NT2/D1 (cell line): ENCODE data around the gene RILP.

Experiments used
- DNase-seq: peaks from one replicate; pipeline ENCODE4 v3.0.0-alpha.2; 2011; ENCODE audit warnings: low read depth, low spot score
- H3K27me3 ChIP-seq: 2 replicates; pipeline ENCODE4 v1.6.0; 2011; ENCODE audit warnings: mild to moderate bottlenecking; ENCODE audit not compliant: insufficient read length, insufficient read depth
- H3K36me3 ChIP-seq: 2 replicates; pipeline ENCODE4 v1.6.1; 2011; ENCODE audit warnings: mild to moderate bottlenecking, low read length, mixed read lengths; ENCODE audit not compliant: insufficient read depth, insufficient read length
- H3K4me1 ChIP-seq: 2 replicates; pipeline ENCODE4 v1.5.1; 2011; ENCODE audit not compliant: insufficient read depth, insufficient read length
- H3K4me3 ChIP-seq: 2 replicates; pipeline ENCODE4 v1.5.1; 2011; ENCODE audit warnings: low read depth; ENCODE audit not compliant: insufficient read length
- H3K9ac ChIP-seq: 2 replicates; pipeline ENCODE4 v1.6.0; 2011; ENCODE audit warnings: low read depth; ENCODE audit not compliant: insufficient read length
- H3K9me3 ChIP-seq: 2 replicates; pipeline ENCODE4 v1.5.1; 2011; ENCODE audit warnings: mild to moderate bottlenecking, low read length; ENCODE audit not compliant: insufficient read depth
- SUZ12 ChIP-seq: IDR thresholded peaks from 2 replicates; pipeline ENCODE4 v1.6.1; 2011; ENCODE audit not compliant: insufficient read length, insufficient read depth; ENCODE audit errors: extremely low read depth
- YY1 ChIP-seq: IDR thresholded peaks from 2 replicates; pipeline ENCODE4 v1.6.1; 2011; ENCODE audit not compliant: insufficient read length, insufficient read depth
- ZNF274 ChIP-seq: IDR thresholded peaks from 2 replicates; pipeline ENCODE4 v1.6.1; 2011; ENCODE audit warnings: mild to moderate bottlenecking, low read depth, low read length

Gene RILP

DNA sequence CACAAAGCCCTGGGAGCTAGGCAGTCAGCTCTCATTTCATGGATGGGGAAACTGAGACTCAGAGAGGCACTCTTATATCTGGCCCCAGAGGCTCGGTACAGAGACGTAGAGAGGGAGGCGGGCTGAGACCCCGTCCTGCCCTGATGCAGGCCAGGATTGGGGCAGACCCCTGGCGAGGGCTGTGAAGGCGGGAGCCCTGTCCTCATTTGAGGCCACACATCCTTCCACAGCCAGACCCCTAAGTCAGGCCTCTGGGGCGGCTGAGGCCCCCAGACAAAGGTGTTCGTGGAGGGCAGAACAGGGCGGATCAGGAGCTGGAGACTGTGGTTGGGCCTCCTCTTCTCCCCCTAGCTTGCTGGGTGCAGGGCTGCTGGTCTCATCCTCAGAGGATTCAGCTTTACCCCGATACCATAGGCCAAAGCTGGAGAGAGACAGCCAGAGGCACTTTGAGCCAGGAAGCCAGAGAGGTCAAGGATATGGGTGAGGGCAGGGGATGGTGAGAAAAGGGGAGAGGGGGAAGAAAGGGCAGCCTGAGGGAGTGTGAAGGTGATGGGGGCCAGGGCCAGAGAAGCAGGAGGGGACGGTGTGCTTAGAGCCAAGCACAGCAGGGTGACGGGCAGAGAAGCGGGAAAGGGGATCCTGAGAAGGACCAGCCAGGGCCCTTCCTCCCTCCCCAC, 3.3 kb downstream of the RILP start:
- Histone ChIP-seq H3K9me3 (no peaks in the 10 kb centered on the region), H3K4me1 (peaks cover 22% of the 10 kb centered on the region), H3K9ac (peak overlapping the region; percentile 50), H3K36me3 (peaks cover 17% of the 10 kb centered on the region), H3K4me3 (no peak overlapping the region), H3K27me3 (peaks cover 19% of the 10 kb centered on the region)
- no peak for DNase-seq
- TF ChIP-seq ZNF274 (no peak), YY1 (no peak), SUZ12 (no peak)

DNA sequence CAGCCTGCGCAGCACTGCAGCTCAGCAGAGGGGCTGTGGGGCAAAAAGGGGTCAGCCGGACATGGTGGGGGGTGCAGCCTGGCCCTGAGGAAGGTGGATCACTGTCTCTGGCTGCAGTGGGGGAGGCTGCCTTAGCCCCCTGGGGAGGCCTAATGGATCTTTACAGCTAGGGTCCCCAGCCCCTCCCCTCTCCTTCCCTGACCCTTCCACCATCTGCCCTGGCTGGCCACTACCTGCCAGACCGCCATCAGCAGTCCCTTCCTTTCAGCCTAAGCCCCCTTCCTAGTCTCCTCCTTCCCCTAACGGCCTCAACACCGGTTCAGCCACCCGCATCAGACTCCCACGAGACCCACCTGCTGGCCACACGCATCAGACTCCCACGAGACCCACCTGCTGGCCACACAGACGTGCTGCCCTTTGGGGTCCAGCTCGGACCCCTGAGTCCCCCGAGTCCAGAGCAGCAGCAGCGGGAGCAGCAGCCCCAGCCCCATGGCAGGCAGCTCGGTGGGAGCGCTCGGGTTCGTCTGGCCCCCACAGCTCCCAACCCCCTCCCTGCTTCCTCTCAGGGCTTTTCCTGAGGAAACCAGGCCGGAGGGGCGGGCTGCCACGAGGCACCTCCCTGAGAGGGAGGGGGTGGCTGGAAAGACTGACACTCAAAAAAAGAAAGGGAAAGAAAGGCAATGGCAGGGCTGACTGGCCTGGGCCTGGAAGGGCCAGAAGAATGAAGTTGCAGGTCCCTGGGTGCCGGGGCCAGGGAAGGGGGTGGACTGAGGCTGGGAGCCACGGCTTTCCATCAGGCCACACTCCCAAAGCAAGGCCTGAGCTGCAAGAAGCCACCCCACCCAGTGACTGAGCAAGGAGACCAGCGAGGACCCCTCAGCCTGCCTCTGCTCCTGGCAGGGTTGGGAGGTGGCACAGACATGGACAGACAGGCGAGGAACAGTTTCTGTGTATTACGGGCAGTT, 4.2 kb downstream of the RILP start, which contains the start of gene SCARF1:
Gene SCARF1 (minus strand): TSS at position 526 of the 965 bp plus-strand sequence. CDS start 35 bp downstream, at position 491.
- Histone ChIP-seq H3K4me1 (peaks cover 20% of the 10 kb centered on the region), H3K4me3 (no peak within 1 kb of the TSS)
- TF ChIP-seq SUZ12 (no peak), YY1 (no peak), ZNF274 (no peak)

DNA sequence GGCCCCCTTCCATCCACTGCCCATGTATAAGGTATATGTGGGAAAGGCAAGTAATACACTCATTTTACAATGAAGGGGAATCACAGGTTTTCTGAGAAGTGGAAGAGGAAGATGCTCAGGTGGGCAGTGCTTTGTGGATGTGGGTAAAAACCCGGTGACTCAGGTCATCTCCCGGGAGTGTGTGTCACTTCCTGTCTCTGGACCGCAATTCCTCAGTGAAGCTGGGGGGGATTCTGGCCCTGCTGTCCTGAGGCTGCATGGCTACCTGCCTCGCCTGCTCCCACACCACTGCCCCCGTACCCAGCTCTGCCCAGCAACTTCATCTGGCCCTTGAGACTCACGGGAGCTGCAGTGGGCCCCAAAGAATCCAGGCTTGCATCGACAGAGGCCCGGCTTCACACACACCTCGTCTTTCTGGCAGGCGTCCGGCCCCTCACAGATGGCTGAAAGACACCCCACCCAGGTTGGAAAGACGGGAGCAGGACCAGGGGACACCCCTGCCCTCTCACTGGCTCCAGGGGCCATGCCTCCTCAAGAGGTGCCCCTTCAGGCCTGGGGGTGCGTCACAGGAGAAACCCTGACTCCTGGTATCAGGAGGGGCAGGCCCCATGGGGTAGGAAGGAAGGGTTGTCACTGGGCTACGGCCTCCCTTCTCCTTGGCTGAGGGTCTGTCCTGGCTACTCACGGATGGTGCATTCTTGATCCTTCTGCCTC, 5.0 kb downstream of the RILP start:
- H3K4me3 ChIP-seq, result no peak overlapping the region
- TF ChIP-seq YY1, result no peak
- no peak for TF ChIP-seq ZNF274
- no peak for TF ChIP-seq SUZ12
- H3K9ac ChIP-seq, result peak overlapping the region; percentile 21
- H3K27me3 ChIP-seq, result peaks cover 19% of the 10 kb centered on the region
- DNase-seq, result no peak
- H3K36me3 ChIP-seq, result peaks cover 2% of the 10 kb centered on the region
- H3K4me1 ChIP-seq, result peaks cover 27% of the 10 kb centered on the region
- no peaks in the 10 kb centered on the region for H3K9me3 ChIP-seq

More for the DNA sequence above, 4.2 kb downstream of the RILP start, which contains the start of gene SCARF1:
- Histone ChIP-seq H3K36me3 (peaks cover 9% of the 10 kb centered on the region), H3K9me3 (no peaks in the 10 kb centered on the region), H3K27me3 (peaks cover 19% of the 10 kb centered on the region), H3K9ac (peak within 1 kb of the TSS; percentile 50)
- no peak for DNase-seq

DNA sequence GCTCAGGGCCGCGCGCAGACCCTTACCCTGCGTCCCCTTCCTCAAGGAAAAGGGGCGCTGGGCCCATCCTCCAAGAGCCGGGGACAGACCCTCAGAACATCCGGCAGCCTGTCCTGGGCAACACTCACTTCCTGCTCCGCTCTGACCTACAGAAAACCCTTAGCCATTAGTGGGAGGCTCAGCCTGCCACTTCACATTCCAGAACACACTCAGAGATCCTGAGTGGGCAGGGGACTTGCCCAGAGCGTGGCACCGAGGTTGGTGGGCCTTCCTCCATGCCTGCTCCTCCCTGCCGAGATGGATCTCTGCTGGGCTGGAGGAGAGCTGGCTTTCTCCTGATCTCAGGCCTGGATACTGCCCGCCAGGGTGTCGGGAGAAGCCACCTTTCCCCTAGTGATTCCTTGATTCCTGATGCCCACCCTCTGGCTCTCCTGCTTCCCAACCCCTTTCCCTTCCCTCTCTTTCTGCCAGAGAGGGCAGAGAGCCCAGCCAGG, 5.6 kb downstream of the RILP start:
- Histone ChIP-seq H3K4me1 (peaks cover 29% of the 10 kb centered on the region), H3K9me3 (no peaks in the 10 kb centered on the region), H3K36me3 (peaks cover 2% of the 10 kb centered on the region), H3K27me3 (peaks cover 19% of the 10 kb centered on the region), H3K9ac (no peak overlapping the region), H3K4me3 (peak overlapping the region; percentile 30)
- no peak for DNase-seq
- TF ChIP-seq SUZ12 (no peak), YY1 (no peak), ZNF274 (no peak)

DNA sequence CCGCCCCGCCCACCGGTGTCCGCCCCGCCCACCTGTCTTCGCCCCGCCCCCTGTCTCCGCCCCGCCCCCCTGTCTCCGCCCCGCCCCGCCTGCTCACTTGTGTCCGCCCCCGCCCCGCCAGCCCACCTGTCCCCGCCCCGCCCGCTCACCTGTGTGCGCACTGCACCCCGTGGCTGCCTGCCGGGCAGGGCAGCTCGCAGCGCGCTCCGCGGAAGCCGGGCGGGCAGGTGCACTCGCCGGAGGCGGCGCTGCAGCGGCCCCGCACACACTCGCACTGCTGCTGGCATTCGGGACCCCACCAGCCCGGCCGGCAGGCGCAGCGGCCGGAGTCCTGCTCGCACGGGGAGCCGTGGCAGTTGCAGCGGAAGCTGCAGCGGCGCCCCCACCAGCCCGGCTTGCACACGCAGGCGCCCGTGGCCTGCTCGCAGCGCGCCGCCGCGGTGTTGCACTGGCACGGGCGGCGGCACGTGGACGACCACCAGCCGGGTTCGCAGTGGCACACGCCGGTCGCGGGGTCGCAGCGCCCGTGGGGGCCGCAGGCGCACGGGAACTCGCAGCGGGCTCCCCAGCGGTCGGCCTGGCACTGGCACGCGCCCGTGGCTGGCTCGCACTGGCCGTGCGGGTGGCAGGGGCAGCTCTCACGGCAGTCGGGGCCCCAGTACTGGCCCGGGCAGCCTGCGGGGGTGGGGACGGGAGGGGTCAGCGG, 6.2 kb downstream of the RILP start:
- H3K9me3 ChIP-seq, result no peaks in the 10 kb centered on the region
- peak overlapping the region; percentile 30 for H3K4me3 ChIP-seq
- H3K4me1 ChIP-seq, result peaks cover 32% of the 10 kb centered on the region
- H3K9ac ChIP-seq, result peak overlapping the region; percentile 50
- peaks cover 19% of the 10 kb centered on the region for H3K27me3 ChIP-seq
- TF ChIP-seq ZNF274 (no peak), SUZ12 (no peak), YY1 (no peak)
- DNase-seq, result no peak
- H3K36me3 ChIP-seq, result peaks cover 2% of the 10 kb centered on the region

DNA sequence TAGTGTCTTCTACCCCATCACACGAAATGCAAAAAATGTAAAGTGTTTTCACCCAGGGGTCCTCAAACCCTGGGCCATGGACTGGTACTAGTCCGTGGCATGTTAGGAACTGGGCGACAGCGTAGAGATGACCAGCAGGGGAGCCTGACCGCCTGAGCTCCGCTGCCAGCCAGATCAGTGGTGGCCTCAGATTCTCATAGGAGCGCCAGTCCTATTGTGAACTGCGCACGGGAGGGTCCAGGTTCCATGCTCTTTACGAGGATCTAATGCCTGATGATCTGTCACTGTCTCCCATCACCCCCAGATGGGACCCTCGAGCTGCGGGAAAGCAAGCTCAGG, 8.6 kb downstream of the RILP start:
- no peak overlapping the region for H3K4me3 ChIP-seq
- no peaks in the 10 kb centered on the region for H3K36me3 ChIP-seq
- DNase-seq, result no peak
- H3K4me1 ChIP-seq, result peaks cover 24% of the 10 kb centered on the region
- no peak for TF ChIP-seq ZNF274
- no peak for TF ChIP-seq YY1
- H3K9ac ChIP-seq, result no peak overlapping the region
- peaks cover 19% of the 10 kb centered on the region for H3K27me3 ChIP-seq
- H3K9me3 ChIP-seq, result no peaks in the 10 kb centered on the region
